ENCODE results near the gene CCSER1.

GRCh38 chr4:90792696-90793095 is 665.5 kb downstream of the CCSER1 start:
- TF ChIP-seq EZH2 (IDR thresholded peaks at IDR 0.05; ENCODE audit: insufficient read depth, poor library complexity, severe bottlenecking) (no peak), EZH2phosphoT487 (IDR thresholded peaks at IDR 0.05; ENCODE audit: insufficient read depth, low read depth) (no peak)

All from GM23248 (cell line).